ENCODE results near the gene PCDHGA6.

DNA sequence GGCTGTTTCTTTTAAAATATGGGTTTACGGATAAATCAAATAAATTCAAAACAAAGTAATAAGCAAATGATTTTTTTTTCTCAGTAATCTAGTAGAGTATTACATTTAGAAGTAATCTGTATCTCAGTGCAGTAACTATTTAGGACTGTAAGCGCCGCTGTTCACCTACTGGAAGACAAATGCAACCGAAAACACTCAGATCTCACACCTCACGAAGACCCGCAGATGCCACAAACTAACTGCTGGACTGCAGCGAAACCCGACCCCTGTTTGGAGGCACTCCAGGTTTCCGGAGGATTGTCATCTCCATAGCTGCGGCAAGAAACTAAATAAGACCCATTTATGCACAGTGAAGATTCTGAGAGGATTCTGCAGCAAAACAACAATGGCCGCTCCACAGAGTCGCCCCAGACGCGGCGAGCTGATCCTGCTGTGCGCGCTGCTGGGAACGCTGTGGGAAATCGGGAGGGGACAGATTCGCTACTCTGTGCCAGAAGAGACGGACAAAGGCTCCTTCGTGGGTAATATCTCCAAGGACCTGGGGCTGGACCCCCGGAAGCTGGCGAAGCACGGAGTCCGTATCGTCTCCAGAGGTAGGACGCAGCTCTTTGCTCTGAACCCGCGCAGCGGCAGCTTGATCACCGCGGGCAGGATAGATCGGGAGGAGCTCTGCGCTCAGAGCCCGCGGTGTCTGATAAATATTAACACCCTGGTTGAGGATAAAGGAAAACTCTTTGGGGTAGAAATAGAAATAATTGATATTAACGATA lies 18.9 kb downstream of the PCDHGA6 start, which contains the start of gene PCDHGA8:
- TF ChIP-seq, protein P1, sequence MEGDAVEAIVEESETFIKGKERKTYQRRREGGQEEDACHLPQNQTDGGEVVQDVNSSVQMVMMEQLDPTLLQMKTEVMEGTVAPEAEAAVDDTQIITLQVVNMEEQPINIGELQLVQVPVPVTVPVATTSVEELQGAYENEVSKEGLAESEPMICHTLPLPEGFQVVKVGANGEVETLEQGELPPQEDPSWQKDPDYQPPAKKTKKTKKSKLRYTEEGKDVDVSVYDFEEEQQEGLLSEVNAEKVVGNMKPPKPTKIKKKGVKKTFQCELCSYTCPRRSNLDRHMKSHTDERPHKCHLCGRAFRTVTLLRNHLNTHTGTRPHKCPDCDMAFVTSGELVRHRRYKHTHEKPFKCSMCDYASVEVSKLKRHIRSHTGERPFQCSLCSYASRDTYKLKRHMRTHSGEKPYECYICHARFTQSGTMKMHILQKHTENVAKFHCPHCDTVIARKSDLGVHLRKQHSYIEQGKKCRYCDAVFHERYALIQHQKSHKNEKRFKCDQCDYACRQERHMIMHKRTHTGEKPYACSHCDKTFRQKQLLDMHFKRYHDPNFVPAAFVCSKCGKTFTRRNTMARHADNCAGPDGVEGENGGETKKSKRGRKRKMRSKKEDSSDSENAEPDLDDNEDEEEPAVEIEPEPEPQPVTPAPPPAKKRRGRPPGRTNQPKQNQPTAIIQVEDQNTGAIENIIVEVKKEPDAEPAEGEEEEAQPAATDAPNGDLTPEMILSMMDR (conservative IDR thresholded peaks at IDR 0.05; ENCODE audit: low read depth, low read length), result no peak
- no peak for TF ChIP-seq EZH2phosphoT487 (IDR thresholded peaks at IDR 0.05; ENCODE audit: borderline replicate concordance, low read length)
- no peak for TF ChIP-seq EZH2 (IDR thresholded peaks at IDR 0.05; ENCODE audit: low read length, unreplicated experiment)

Data from PC-3 (cell line).